GM20000 (cell line): ENCODE results near the gene RHBDF1.

Experiments used
- DNase-seq: peaks from one replicate; pipeline ENCODE4 v3.0.0; 2012; ENCODE audit warnings: low spot score
- CTCF ChIP-seq: IDR thresholded peaks from 2 replicates; pipeline ENCODE4 v1.5.1; 2012; ENCODE audit warnings: mild to moderate bottlenecking, control low read depth; ENCODE audit errors: extremely low read depth, missing control alignments

The RHBDF1 gene

GRCh38 chr16:102060-102855 lies 29.8 kb upstream of the RHBDF1 start:
- no peak for DNase-seq
- TF ChIP-seq CTCF: no peak

GRCh38 chr16:101586-101985 lies 29.2 kb upstream of the RHBDF1 start:
- TF ChIP-seq CTCF: no peak
- no peak for DNase-seq

GRCh38 chr16:100989-101388 lies 28.6 kb upstream of the RHBDF1 start:
- no peak for DNase-seq
- TF ChIP-seq CTCF: no peak

- no peak for DNase-seq
- no peak for TF ChIP-seq CTCF
These were observed 25.4 kb upstream of the RHBDF1 start for GRCh38 chr16:97822-98221.

GRCh38 chr16:96935-97381 lies 24.5 kb upstream of the RHBDF1 start:
- DNase-seq: peak; percentile 94
- peak; percentile 100 for TF ChIP-seq CTCF

GRCh38 chr16:94918-95265 lies 22.5 kb upstream of the RHBDF1 start:
- DNase-seq: no peak
- TF ChIP-seq CTCF: no peak

- TF ChIP-seq CTCF: no peak
- DNase-seq: no peak
These were observed 20.3 kb upstream of the RHBDF1 start for GRCh38 chr16:92431-93339.
